Neuronal stem cell (in vitro differentiated cells): ENCODE results near the gene KDM1B.
A peak's percentile ranks its signal among the peaks of the same experiment; 100 is the strongest.

Experiments
- DNase-seq: peaks from one replicate; pipeline ENCODE4 v3.0.0-alpha.2; 2013; ENCODE audit warnings: low spot score
- H2AFZ ChIP-seq: one replicate; pipeline ENCODE4 v1.6.1; 2013; ENCODE audit warnings: mild to moderate bottlenecking, low read length, inconsistent platforms
- H2AK5ac ChIP-seq: 2 replicates; pipeline ENCODE4 v1.6.1; 2013; ENCODE audit warnings: low read depth, mild to moderate bottlenecking, inconsistent platforms, low read length, moderate library complexity, mixed read lengths
- H2BK120ac ChIP-seq: 2 replicates; pipeline ENCODE4 v1.6.1; 2013; ENCODE audit warnings: low read depth, mild to moderate bottlenecking, inconsistent platforms, low read length, moderate library complexity, mixed read lengths
- H2BK12ac ChIP-seq: one replicate; pipeline ENCODE4 v1.6.1; 2013; ENCODE audit warnings: low read length, inconsistent platforms
- H2BK15ac ChIP-seq: 2 replicates; pipeline ENCODE4 v1.6.1; 2013; ENCODE audit warnings: mild to moderate bottlenecking, low read length, inconsistent platforms, mixed read lengths
- H2BK5ac ChIP-seq: one replicate; pipeline ENCODE4 v1.6.1; 2013; ENCODE audit warnings: inconsistent platforms, mild to moderate bottlenecking, low read length, moderate library complexity
- H3K14ac ChIP-seq: one replicate; pipeline ENCODE4 v1.6.1; 2013; ENCODE audit warnings: low read length, inconsistent platforms
- H3K18ac ChIP-seq: 2 replicates; pipeline ENCODE4 v1.6.1; 2013; ENCODE audit warnings: low read length, inconsistent platforms
- H3K23ac ChIP-seq: 2 replicates; pipeline ENCODE4 v1.6.1; 2013; ENCODE audit warnings: low read depth, mild to moderate bottlenecking, mixed read lengths, low read length, inconsistent platforms; ENCODE audit not compliant: poor library complexity
- H3K27ac ChIP-seq: replicated peaks from 3 replicates; pipeline ENCODE4 v1.5.1; 2013; ENCODE audit warnings: low read length, inconsistent platforms
- H3K27me3 ChIP-seq, 3 experiments: 2 replicates each; pipeline ENCODE4 v1.6.1; 2013; ENCODE audit warnings: low read length in 3 of 3, mild to moderate bottlenecking in 2 of 3, inconsistent platforms in 1 of 3, low read depth in 1 of 3, mixed read lengths in 1 of 3, moderate library complexity in 1 of 3; ENCODE audit not compliant: control insufficient read depth in 3 of 3, insufficient read depth in 3 of 3
- H3K36me3 ChIP-seq, 2 donors: replicated peaks in 1 of 2; 2 replicates each; pipeline ENCODE4 v1.6.1; 2013; ENCODE audit warnings: low read length in 2 of 2; ENCODE audit not compliant: control insufficient read depth in 2 of 2, insufficient read depth in 2 of 2
- H3K4ac ChIP-seq: 2 replicates; pipeline ENCODE4 v1.6.1; 2013; ENCODE audit warnings: inconsistent platforms, mild to moderate bottlenecking, low read length, moderate library complexity
- H3K4me1 ChIP-seq, 2 donors: 1 replicate in 1 of 2; 2 replicates in 1 of 2; pipeline ENCODE4 v1.6.1; 2013; ENCODE audit warnings: low read length in 2 of 2, low read depth in 1 of 2; ENCODE audit not compliant: control insufficient read depth in 2 of 2, insufficient read depth in 1 of 2
- H3K4me2 ChIP-seq: one replicate; pipeline ENCODE4 v1.6.1; 2013; ENCODE audit warnings: mild to moderate bottlenecking, low read length, inconsistent platforms; ENCODE audit not compliant: insufficient read depth, poor library complexity, severe bottlenecking
- H3K4me3 ChIP-seq, 2 donors: 2 replicates each; pipeline ENCODE4 v1.5.1; 2013; ENCODE audit warnings: low read length in 2 of 2, mild to moderate bottlenecking in 2 of 2, inconsistent platforms in 1 of 2, moderate library complexity in 1 of 2
- H3K79me1 ChIP-seq: one replicate; pipeline ENCODE4 v1.6.1; 2013; ENCODE audit warnings: low read depth, mild to moderate bottlenecking, inconsistent platforms, low read length, moderate library complexity
- H3K9ac ChIP-seq: one replicate; pipeline ENCODE4 v1.6.1; 2013; ENCODE audit warnings: mild to moderate bottlenecking, low read depth, low read length, inconsistent platforms; ENCODE audit not compliant: poor library complexity
- H3K9me3 ChIP-seq, 2 donors: replicated peaks in 1 of 2; 2 replicates each; pipeline versions ENCODE3 to v1.6.1; 2013; ENCODE audit warnings: low read length in 2 of 2, mild to moderate bottlenecking in 2 of 2, inconsistent platforms in 1 of 2, low read depth in 1 of 2, mixed read lengths in 1 of 2, moderate library complexity in 1 of 2; ENCODE audit not compliant: control insufficient read depth in 2 of 2, insufficient read depth in 1 of 2
- H4K8ac ChIP-seq: one replicate; pipeline ENCODE4 v1.6.1; 2013; ENCODE audit warnings: low read depth, mild to moderate bottlenecking, inconsistent platforms, low read length, moderate library complexity
- H4K91ac ChIP-seq: one replicate; pipeline ENCODE4 v1.6.1; 2013; ENCODE audit warnings: low read length, low read depth, mild to moderate bottlenecking, inconsistent platforms; ENCODE audit not compliant: poor library complexity
- WGBS, 2 donors: extraction: QIAGEN DNeasy Blood & Tissue Kit; methylation state at CpG; one replicate each; pipeline ENCODE4 v1.1.7; 2013; ENCODE audit warnings: missing lambda C conversion rate in 2 of 2, mixed read lengths in 1 of 2; ENCODE audit not compliant: insufficient read length in 2 of 2, insufficient replicate concordance in 1 of 2; ENCODE audit errors: extremely low coverage in 2 of 2; 5-methylcytosine and 5-hydroxymethylcytosine counted together

The KDM1B gene

GRCh38 chr6:18122128-18123093 lies 32.8 kb upstream of the KDM1B start, which contains the start of gene NHLRC1:
Gene NHLRC1 (minus strand): TSS chr6:18122677. CDS start chr6:18122606, 71 bp downstream.
- H3K4ac ChIP-seq, result no peak within 1 kb of the TSS
- no peak within 1 kb of the TSS for H3K14ac ChIP-seq
- H2AFZ ChIP-seq, result peak within 1 kb of the TSS; percentile 88
- peak within 1 kb of the TSS; percentile 40 to 73 for H3K4me3 ChIP-seq
- H3K27me3 ChIP-seq, result peaks cover 0 to 16% (median 10%) of the 10 kb centered on the region in 3 experiments
- peak within 1 kb of the TSS; percentile 92 for H3K23ac ChIP-seq
- no peak within 1 kb of the TSS for H3K27ac ChIP-seq
- H3K36me3 ChIP-seq, result no peaks in the 10 kb centered on the region
- H2BK12ac ChIP-seq, result no peak within 1 kb of the TSS
- no peak within 1 kb of the TSS for H4K8ac ChIP-seq
- H3K79me1 ChIP-seq, result no peaks in the 10 kb centered on the region
- H3K9ac ChIP-seq, result peak within 1 kb of the TSS; percentile 68
- no peak within 1 kb of the TSS for H2BK120ac ChIP-seq
- no peak within 1 kb of the TSS for H4K91ac ChIP-seq
- H2AK5ac ChIP-seq, result peak within 1 kb of the TSS; percentile 14
- no peak within 1 kb of the TSS for H2BK15ac ChIP-seq
- peak within 1 kb of the TSS; percentile 90 for H3K4me2 ChIP-seq
- no CpG with 5 or more reads among the region's 82 CpGs for WGBS, 2 donors
- H3K18ac ChIP-seq, result peak within 1 kb of the TSS; percentile 90
- H2BK5ac ChIP-seq, result no peak within 1 kb of the TSS
- peak; percentile 64 for DNase-seq
- peaks cover 0 to 3% of the 10 kb centered on the region in 2 donors for H3K4me1 ChIP-seq
- no peaks in the 10 kb centered on the region for H3K9me3 ChIP-seq

GRCh38 chr6:18126121-18126520 lies 29.1 kb upstream of the KDM1B start:
- peaks cover 0 to 3% of the 10 kb centered on the region in 2 donors for H3K4me1 ChIP-seq
- WGBS, 2 donors, result no CpG with 5 or more reads among the region's 5 CpGs
- H4K91ac ChIP-seq, result no peak overlapping the region
- H2AK5ac ChIP-seq, result no peak overlapping the region
- no peaks in the 10 kb centered on the region for H3K9me3 ChIP-seq
- H3K18ac ChIP-seq, result no peak overlapping the region
- no peak overlapping the region for H3K27ac ChIP-seq
- peak overlapping the region; percentile 32 for H2AFZ ChIP-seq
- no peak overlapping the region for H3K4me2 ChIP-seq
- no peak overlapping the region for H2BK5ac ChIP-seq
- H3K4ac ChIP-seq, result no peak overlapping the region
- no peak overlapping the region for H3K23ac ChIP-seq
- no peak overlapping the region for H3K14ac ChIP-seq
- H2BK15ac ChIP-seq, result no peak overlapping the region
- no peak overlapping the region for H2BK12ac ChIP-seq
- H3K4me3 ChIP-seq, result no peak overlapping the region
- H3K36me3 ChIP-seq, result no peaks in the 10 kb centered on the region
- peaks cover 0 to 10% (median 8%) of the 10 kb centered on the region in 3 experiments for H3K27me3 ChIP-seq
- H3K9ac ChIP-seq, result no peak overlapping the region
- no peak overlapping the region for H4K8ac ChIP-seq
- no peak overlapping the region for H2BK120ac ChIP-seq
- DNase-seq, result no peak
- peaks cover 2% of the 10 kb centered on the region for H3K79me1 ChIP-seq

- Histone ChIP-seq H3K4ac (no peak overlapping the region), H3K18ac (no peak overlapping the region), H3K27ac (no peak overlapping the region), H2BK120ac (no peak overlapping the region), H2BK15ac (no peak overlapping the region), H2AK5ac (no peak overlapping the region), H3K4me2 (no peak overlapping the region), H2AFZ (no peak overlapping the region), H3K14ac (no peak overlapping the region), H2BK5ac (no peak overlapping the region), H3K79me1 (peaks cover 2% of the 10 kb centered on the region), H3K9me3 (no peaks in the 10 kb centered on the region), H4K91ac (no peak overlapping the region), H3K36me3 (peaks cover 0 to 2% of the 10 kb centered on the region in 2 donors), H3K9ac (no peak overlapping the region), H3K27me3 (no peaks in the 10 kb centered on the region), H3K23ac (no peak overlapping the region), H3K4me3 (no peak overlapping the region), H2BK12ac (no peak overlapping the region), H3K4me1 (no peaks in the 10 kb centered on the region), H4K8ac (no peak overlapping the region)
- WGBS, 2 donors, result no CpG with 5 or more reads among the region's 3 CpGs
- DNase-seq, result no peak
Measured at GRCh38 chr6:18132346-18132745, 22.9 kb upstream of the KDM1B start.

GRCh38 chr6:18135171-18135570 lies 20.1 kb upstream of the KDM1B start:
- Histone ChIP-seq H2AK5ac (no peak overlapping the region), H4K8ac (no peak overlapping the region), H3K23ac (no peak overlapping the region), H3K27me3 (no peaks in the 10 kb centered on the region), H3K4ac (no peak overlapping the region), H3K4me3 (no peak overlapping the region), H2AFZ (no peak overlapping the region), H2BK12ac (no peak overlapping the region), H2BK5ac (no peak overlapping the region), H3K9me3 (no peaks in the 10 kb centered on the region), H3K4me1 (no peaks in the 10 kb centered on the region), H3K9ac (no peak overlapping the region), H2BK15ac (no peak overlapping the region), H3K36me3 (peaks cover 5 to 14% of the 10 kb centered on the region in 2 donors), H4K91ac (no peak overlapping the region), H3K18ac (no peak overlapping the region), H3K4me2 (no peak overlapping the region), H3K27ac (no peak overlapping the region), H3K79me1 (no peaks in the 10 kb centered on the region), H2BK120ac (no peak overlapping the region), H3K14ac (no peak overlapping the region)
- DNase-seq, result no peak
- WGBS, 2 donors, result no CpG with 5 or more reads among the region's 2 CpGs
